Measurements from ENCODE around the gene GNPTAB. TPM values are rescaled to one million over a fixed set of nuclear protein-coding genes. Genes with fewer than 3 reads are reported as not detected.

The GNPTAB gene
- total RNA-seq, 4 donors from 2014 or later = 10.7 to 30.3 (median 16.2) TPM

GRCh38 chr12:101852998-101853397 is 22.2 kb upstream of the GNPTAB start:
- no peaks in the 10 kb centered on the region for H3K27me3 ChIP-seq
- intact Hi-C loops (cut with DNase I; ENCODE audit: low total_unique reads) (no loop called here), in situ Hi-C loops (cut with MboI; ENCODE audit: low sequenced_read_pairs in 4 of 4) (no loop called here)
- H3K36me3 ChIP-seq = no peaks in the 10 kb centered on the region
- H3K9me3 ChIP-seq = no peaks in the 10 kb centered on the region
- H3K4me3 ChIP-seq = no peak overlapping the region
- H3K4me1 ChIP-seq = no peaks in the 10 kb centered on the region
- DNase-seq (no peak), ATAC-seq (no peak)
- TF ChIP-seq CTCF (IDR thresholded peaks at IDR 0.05 in 4 of 5, conservative IDR thresholded peaks at IDR 0.05 in 1 of 5) = no peak
- no peak for TF ChIP-seq POLR2A (IDR thresholded peaks at IDR 0.05)
- H3K27ac ChIP-seq = no peak overlapping the region

- no peak overlapping the region for H3K27ac ChIP-seq
- H3K27me3 ChIP-seq = no peaks in the 10 kb centered on the region
- H3K4me3 ChIP-seq = no peak overlapping the region
- ATAC-seq (no peak), DNase-seq (no peak)
- no peak for TF ChIP-seq CTCF (IDR thresholded peaks at IDR 0.05 in 4 of 5, conservative IDR thresholded peaks at IDR 0.05 in 1 of 5)
- no peak for TF ChIP-seq POLR2A (IDR thresholded peaks at IDR 0.05)
- no peaks in the 10 kb centered on the region for H3K36me3 ChIP-seq
- no peaks in the 10 kb centered on the region for H3K9me3 ChIP-seq
- in situ Hi-C loops (cut with MboI; ENCODE audit: low sequenced_read_pairs in 4 of 4) (no loop called here), intact Hi-C loops (cut with DNase I; ENCODE audit: low total_unique reads) (no loop called here)
- no peaks in the 10 kb centered on the region for H3K4me1 ChIP-seq
Observed at GRCh38 chr12:101850199-101850598, 19.4 kb upstream of the GNPTAB start.

- Histone ChIP-seq H3K27me3 (no peaks in the 10 kb centered on the region), H3K27ac (no peak overlapping the region), H3K4me3 (no peak overlapping the region), H3K9me3 (no peaks in the 10 kb centered on the region), H3K4me1 (no peaks in the 10 kb centered on the region), H3K36me3 (no peaks in the 10 kb centered on the region)
- in situ Hi-C loops (cut with MboI; ENCODE audit: low sequenced_read_pairs in 4 of 4) = loop anchor here in 3 of 4 donors (10.0 to 25.0 kb wide), 2 partner anchors 433 to 435 kb away; partner anchors contain the start of gene ARL1 (in 2 of the 3)
- intact Hi-C loops (cut with DNase I; ENCODE audit: low total_unique reads) = no loop called here
- TF ChIP-seq POLR2A (IDR thresholded peaks at IDR 0.05) (no peak), CTCF (IDR thresholded peaks at IDR 0.05 in 4 of 5, conservative IDR thresholded peaks at IDR 0.05 in 1 of 5) (no peak)
- ATAC-seq (no peak), DNase-seq (no peak)
Observed at GRCh38 chr12:101847325-101847724, 16.6 kb upstream of the GNPTAB start.

- H3K27me3 ChIP-seq = no peaks in the 10 kb centered on the region
- in situ Hi-C loops (cut with MboI; ENCODE audit: low sequenced_read_pairs in 4 of 4) = loop anchor here in 3 of 4 donors (10.0 to 25.0 kb wide), 2 partner anchors 430 to 433 kb away; partner anchors contain the start of gene ARL1 (in 2 of the 3)
Observed at GRCh38 chr12:101845137-101845711, 14.5 kb upstream of the GNPTAB start.

More at GRCh38 chr12:101845137-101845711, 14.5 kb upstream of the GNPTAB start:
- TF ChIP-seq POLR2A (IDR thresholded peaks at IDR 0.05) (no peak), CTCF (IDR thresholded peaks at IDR 0.05 in 4 of 5, conservative IDR thresholded peaks at IDR 0.05 in 1 of 5) (no peak)
- no peak overlapping the region for H3K4me3 ChIP-seq
- ATAC-seq = no peak
- no peak overlapping the region for H3K27ac ChIP-seq
- DNase-seq = no peak
- no peaks in the 10 kb centered on the region for H3K36me3 ChIP-seq
- intact Hi-C loops (cut with DNase I; ENCODE audit: low total_unique reads) = no loop called here
- no peaks in the 10 kb centered on the region for H3K4me1 ChIP-seq
- no peaks in the 10 kb centered on the region for H3K9me3 ChIP-seq

Data from gastrocnemius medialis (tissue), 4 donors.